Neural crest cell (in vitro differentiated cells): ENCODE measurements around the gene RHOT1. TPM values are rescaled to one million over a fixed set of nuclear protein-coding genes. Genes with fewer than 3 reads are reported as not detected.
"Not testable (repeated sequence)": the region's sequence is repeated elsewhere in the genome, so short reads cannot be mapped to it uniquely, and the experiment has no call there.

Experiments
- DNase-seq: peaks from one replicate; pipeline ENCODE4 v3.0.0; 2021; ENCODE audit warnings: low read depth, mixed read lengths, low spot score
- H3K27ac Mint-ChIP-seq: one replicate; pipeline ENCODE4 v1.8.0; 2021; ENCODE audit warnings: mild to moderate bottlenecking, mixed read lengths; ENCODE audit not compliant: unreplicated experiment
- H3K27me3 Mint-ChIP-seq: 2 replicates; pipeline ENCODE4 v1.8.0; 2021; ENCODE audit warnings: low read depth, mild to moderate bottlenecking, mixed read lengths
- H3K36me3 Mint-ChIP-seq: 2 replicates; pipeline ENCODE4 v1.8.0; 2021; ENCODE audit warnings: low read depth, mild to moderate bottlenecking, mixed read lengths
- H3K4me1 Mint-ChIP-seq: 2 replicates; pipeline ENCODE4 v1.8.0; 2021; ENCODE audit warnings: mixed read lengths
- H3K4me3 Mint-ChIP-seq: one replicate; pipeline ENCODE4 v1.8.0; 2021; ENCODE audit warnings: mild to moderate bottlenecking, mixed read lengths
- H3K9me3 Mint-ChIP-seq: 2 replicates; pipeline ENCODE4 v1.8.0; 2021; ENCODE audit warnings: mixed read lengths
- CTCF ChIP-seq: fragments of 200-600 bp; sonication (generic); conservative IDR thresholded peaks from 2 replicates; pipeline ENCODE4 v1.5.0; 2021; ENCODE audit warnings: antibody characterized with exemption, mild to moderate bottlenecking
- total RNA-seq: library from RNA; stranded (reverse); gene quantifications from 2 replicates; pipeline ENCODE4 v1.2.1, GENCODE V29; 2021

The RHOT1 gene
- total RNA-seq, 1 donor from 2014 or later = 30.1 TPM

GRCh38 chr17:32102646-32103186 lies 39.6 kb upstream of the RHOT1 start:
- Mint-ChIP-seq H3K27ac (no peak overlapping the region), H3K27me3 (no peaks in the 10 kb centered on the region), H3K36me3 (no peaks in the 10 kb centered on the region), H3K4me3 (no peak overlapping the region), H3K9me3 (no peaks in the 10 kb centered on the region), H3K4me1 (peaks cover 13% of the 10 kb centered on the region)
- no peak for TF ChIP-seq CTCF
- no peak for DNase-seq

GRCh38 chr17:32103476-32104113 lies 38.7 kb upstream of the RHOT1 start:
- Mint-ChIP-seq H3K4me1 (peaks cover 13% of the 10 kb centered on the region), H3K27ac (no peak overlapping the region), H3K4me3 (no peak overlapping the region), H3K27me3 (no peaks in the 10 kb centered on the region), H3K9me3 (no peaks in the 10 kb centered on the region), H3K36me3 (no peaks in the 10 kb centered on the region)
- DNase-seq = no peak
- TF ChIP-seq CTCF = no peak

GRCh38 chr17:32104158-32104557 lies 38.1 kb upstream of the RHOT1 start:
- no peak for TF ChIP-seq CTCF
- DNase-seq = no peak
- no peak overlapping the region for H3K27ac Mint-ChIP-seq

GRCh38 chr17:32106471-32106981 lies 35.8 kb upstream of the RHOT1 start:
- not testable (repeated sequence) for H3K4me3 Mint-ChIP-seq, DNase-seq, H3K27ac Mint-ChIP-seq, H3K36me3 Mint-ChIP-seq, H3K9me3 Mint-ChIP-seq, H3K27me3 Mint-ChIP-seq, H3K4me1 Mint-ChIP-seq

More at GRCh38 chr17:32104158-32104557, 38.1 kb upstream of the RHOT1 start:
- Mint-ChIP-seq H3K27me3 (no peaks in the 10 kb centered on the region), H3K9me3 (no peaks in the 10 kb centered on the region), H3K4me1 (peaks cover 13% of the 10 kb centered on the region), H3K36me3 (no peaks in the 10 kb centered on the region), H3K4me3 (no peak overlapping the region)

GRCh38 chr17:32107194-32107593 lies 35.1 kb upstream of the RHOT1 start:
- H3K4me1 Mint-ChIP-seq, H3K36me3 Mint-ChIP-seq, H3K27me3 Mint-ChIP-seq, DNase-seq, H3K9me3 Mint-ChIP-seq, H3K27ac Mint-ChIP-seq, H3K4me3 Mint-ChIP-seq: not testable (repeated sequence)

- DNase-seq = no peak
- H3K36me3 Mint-ChIP-seq = no peaks in the 10 kb centered on the region
- peaks cover 12% of the 10 kb centered on the region for H3K4me1 Mint-ChIP-seq
- H3K27ac Mint-ChIP-seq = no peak overlapping the region
- no peaks in the 10 kb centered on the region for H3K27me3 Mint-ChIP-seq
- TF ChIP-seq CTCF = no peak
- no peak overlapping the region for H3K4me3 Mint-ChIP-seq
- no peaks in the 10 kb centered on the region for H3K9me3 Mint-ChIP-seq
These were observed 31.7 kb upstream of the RHOT1 start for GRCh38 chr17:32110596-32110995.
